Astrocyte (in vitro differentiated cells and primary cell): ENCODE results near the gene SNAPC3. TPM values are rescaled to one million over a fixed set of nuclear protein-coding genes. Genes with fewer than 3 reads are reported as not detected.

Source experiments
- DNase-seq: peaks from one replicate; pipeline ENCODE4 v3.0.0-alpha.2; 2010; ENCODE audit warnings: low read depth
- FAIRE-seq: peaks from 2 replicates; lab custom pipeline; 2011; peaks lifted over from hg19 to GRCh38; lab: Jason Lieb, UNC
- H2AFZ ChIP-seq: 2 replicates; pipeline ENCODE4 v1.6.0; 2012; ENCODE audit warnings: low read depth, low read length, inconsistent platforms
- H3K27ac ChIP-seq: 2 replicates; pipeline ENCODE4 v1.5.1; 2011; ENCODE audit warnings: low read depth, low read length, inconsistent platforms
- H3K27me3 ChIP-seq: 2 replicates; pipeline ENCODE4 v1.6.0; 2011; ENCODE audit warnings: low read length, inconsistent platforms; ENCODE audit not compliant: insufficient read depth
- H3K36me3 ChIP-seq: 2 replicates; pipeline ENCODE4 v1.5.1; 2011; ENCODE audit warnings: low read length, inconsistent platforms; ENCODE audit not compliant: insufficient read depth
- H3K4me1 ChIP-seq: 2 replicates; pipeline ENCODE4 v1.5.1; 2011; ENCODE audit warnings: low read length, inconsistent platforms; ENCODE audit not compliant: insufficient read depth
- H3K4me2 ChIP-seq: 2 replicates; pipeline ENCODE4 v1.6.0; 2012; ENCODE audit warnings: low read length, inconsistent platforms
- H3K4me3 ChIP-seq: 2 replicates; pipeline ENCODE4 v1.5.1; 2011; ENCODE audit warnings: low read depth, mild to moderate bottlenecking, low read length, inconsistent platforms; ENCODE audit not compliant: insufficient read depth
- H3K79me2 ChIP-seq: 2 replicates; pipeline ENCODE4 v1.6.0; 2012; ENCODE audit warnings: mild to moderate bottlenecking, low read length, inconsistent platforms; ENCODE audit not compliant: insufficient read depth
- H3K9ac ChIP-seq: 2 replicates; pipeline ENCODE4 v1.6.0; 2012; ENCODE audit warnings: mild to moderate bottlenecking, low read length, inconsistent platforms
- H3K9me3 ChIP-seq: 2 replicates; pipeline ENCODE4 v1.5.1; 2012; ENCODE audit warnings: low read depth, mild to moderate bottlenecking, low read length, inconsistent platforms; ENCODE audit not compliant: insufficient read depth
- H4K20me1 ChIP-seq: 2 replicates; pipeline ENCODE4 v1.6.0; 2012; ENCODE audit warnings: low read length, inconsistent platforms; ENCODE audit not compliant: insufficient read depth
- H3K27ac Mint-ChIP-seq: one replicate; pipeline ENCODE4 v1.8.0; 2021; ENCODE audit warnings: mild to moderate bottlenecking, mixed read lengths; ENCODE audit not compliant: unreplicated experiment
- H3K27me3 Mint-ChIP-seq: one replicate; pipeline ENCODE4 v1.8.0; 2021; ENCODE audit warnings: low read depth, mixed read lengths; ENCODE audit not compliant: unreplicated experiment
- H3K36me3 Mint-ChIP-seq: one replicate; pipeline ENCODE4 v1.8.0; 2021; ENCODE audit warnings: low read depth, mixed read lengths; ENCODE audit not compliant: unreplicated experiment
- H3K4me1 Mint-ChIP-seq: one replicate; pipeline ENCODE4 v1.8.0; 2021; ENCODE audit warnings: low read depth, mixed read lengths; ENCODE audit not compliant: unreplicated experiment
- H3K4me3 Mint-ChIP-seq: one replicate; pipeline ENCODE4 v1.8.0; 2021; ENCODE audit warnings: mild to moderate bottlenecking, moderate library complexity, mixed read lengths; ENCODE audit not compliant: unreplicated experiment
- H3K9me3 Mint-ChIP-seq: one replicate; pipeline ENCODE4 v1.8.0; 2021; ENCODE audit warnings: mild to moderate bottlenecking, mixed read lengths; ENCODE audit not compliant: unreplicated experiment
- CTCF ChIP-seq: IDR thresholded peaks from 2 replicates; pipeline ENCODE4 v1.5.1; 2011; ENCODE audit warnings: low read depth, mild to moderate bottlenecking, inconsistent platforms, low read length, moderate library complexity; ENCODE audit not compliant: insufficient read depth
- EZH2 ChIP-seq: IDR thresholded peaks from 2 replicates; pipeline ENCODE4 v1.6.1; 2012; ENCODE audit warnings: mild to moderate bottlenecking, low read length, inconsistent platforms; ENCODE audit not compliant: insufficient read depth
- total RNA-seq: library from RNA; stranded (reverse); gene quantifications from 2 replicates; pipeline ENCODE4 v1.2.1, GENCODE V29; 2021

The SNAPC3 gene
- total RNA-seq, 1 donor from 2014 or later = 40.3 TPM

- Histone ChIP-seq H3K27ac (no peak overlapping the region), H3K4me1 (peaks cover 3% of the 10 kb centered on the region), H3K4me3 (no peak overlapping the region), H3K9me3 (no peaks in the 10 kb centered on the region), H3K79me2 (no peaks in the 10 kb centered on the region), H3K9ac (no peak overlapping the region), H3K4me2 (no peak overlapping the region), H2AFZ (no peak overlapping the region), H3K36me3 (peaks cover 8% of the 10 kb centered on the region), H3K27me3 (no peaks in the 10 kb centered on the region), H4K20me1 (peaks cover 3% of the 10 kb centered on the region)
- DNase-seq (no peak), FAIRE-seq (no peak)
- H3K36me3 Mint-ChIP-seq = no peaks in the 10 kb centered on the region
- TF ChIP-seq EZH2 = no peak
- TF ChIP-seq CTCF = peak; percentile 56
- no peaks in the 10 kb centered on the region for H3K27me3 Mint-ChIP-seq
- H3K4me1 Mint-ChIP-seq = peaks cover 6% of the 10 kb centered on the region
- no peaks in the 10 kb centered on the region for H3K9me3 Mint-ChIP-seq
- no peak overlapping the region for H3K4me3 Mint-ChIP-seq
- no peak overlapping the region for H3K27ac Mint-ChIP-seq
Measured at GRCh38 chr9:15485836-15486666, 63.4 kb downstream of the SNAPC3 start.

- no peak for DNase-seq
- no peaks in the 10 kb centered on the region for H3K27me3 ChIP-seq
- H3K9ac ChIP-seq = no peak overlapping the region
- no peak overlapping the region for H3K27ac ChIP-seq
- H3K4me2 ChIP-seq = no peak overlapping the region
- no peaks in the 10 kb centered on the region for H3K4me1 ChIP-seq
- no peaks in the 10 kb centered on the region for H3K36me3 ChIP-seq
- FAIRE-seq = no peak
- H4K20me1 ChIP-seq = no peaks in the 10 kb centered on the region
- H3K9me3 ChIP-seq = no peaks in the 10 kb centered on the region
- H3K4me3 Mint-ChIP-seq = no peak overlapping the region
- H3K79me2 ChIP-seq = peaks cover 9% of the 10 kb centered on the region
- H3K4me1 Mint-ChIP-seq = no peaks in the 10 kb centered on the region
- no peaks in the 10 kb centered on the region for H3K27me3 Mint-ChIP-seq
- peaks cover 11% of the 10 kb centered on the region for H3K36me3 Mint-ChIP-seq
- no peak overlapping the region for H2AFZ ChIP-seq
- TF ChIP-seq EZH2 (no peak), CTCF (no peak)
- H3K4me3 ChIP-seq = no peak overlapping the region
- H3K27ac Mint-ChIP-seq = no peak overlapping the region
- H3K9me3 Mint-ChIP-seq = peaks cover 5% of the 10 kb centered on the region
Measured at GRCh38 chr9:15491950-15492349, 69.3 kb downstream of the SNAPC3 start.

- H3K9me3 Mint-ChIP-seq = peaks cover 5% of the 10 kb centered on the region
- Histone ChIP-seq H3K4me2 (no peak overlapping the region), H3K4me3 (no peak overlapping the region), H4K20me1 (no peaks in the 10 kb centered on the region), H3K9me3 (no peaks in the 10 kb centered on the region), H3K4me1 (no peaks in the 10 kb centered on the region), H3K27ac (no peak overlapping the region), H3K79me2 (peaks cover 9% of the 10 kb centered on the region), H3K9ac (no peak overlapping the region), H2AFZ (no peak overlapping the region), H3K27me3 (no peaks in the 10 kb centered on the region), H3K36me3 (no peaks in the 10 kb centered on the region)
- H3K4me3 Mint-ChIP-seq = no peak overlapping the region
- H3K27me3 Mint-ChIP-seq = no peaks in the 10 kb centered on the region
- no peaks in the 10 kb centered on the region for H3K4me1 Mint-ChIP-seq
- no peak overlapping the region for H3K27ac Mint-ChIP-seq
- H3K36me3 Mint-ChIP-seq = peaks cover 11% of the 10 kb centered on the region
- no peak for FAIRE-seq
- TF ChIP-seq CTCF = no peak
- no peak for TF ChIP-seq EZH2
- no peak for DNase-seq
Measured at GRCh38 chr9:15492485-15493150, 69.9 kb downstream of the SNAPC3 start.
